ENCODE data around the gene SRBD1. TPM values are rescaled to one million over a fixed set of nuclear protein-coding genes. Genes with fewer than 3 reads are reported as not detected.

The SRBD1 gene
- total RNA-seq, 3 donors from 2014 or later, result 21.1 to 30.2 (median 21.9) TPM

- TF ChIP-seq POLR2A (IDR thresholded peaks at IDR 0.05) (no peak), POLR2AphosphoS5 (IDR thresholded peaks at IDR 0.05) (no peak), CTCF (IDR thresholded peaks at IDR 0.05) (no peak)
- no peaks in the 10 kb centered on the region for H3K36me3 ChIP-seq
- H3K4me1 ChIP-seq, result no peaks in the 10 kb centered on the region
- DNase-seq (ENCODE audit: low spot score in 2 of 2), result no peak
- no peaks in the 10 kb centered on the region for H3K9me3 ChIP-seq
- H3K27me3 ChIP-seq, result no peaks in the 10 kb centered on the region
- H3K27ac ChIP-seq, result no peak overlapping the region
- intact Hi-C loops (cut with DNase I; ENCODE audit: low total_unique reads), result no loop called here
- H3K4me3 ChIP-seq, result no peak overlapping the region
These were observed 158.2 kb downstream of the SRBD1 start for GRCh38 chr2:45452866-45453265.

GRCh38 chr2:45450634-45451033, 160.4 kb downstream of the SRBD1 start:
- intact Hi-C loops (cut with DNase I; ENCODE audit: low total_unique reads), result no loop called here
- no peaks in the 10 kb centered on the region for H3K36me3 ChIP-seq
- H3K4me1 ChIP-seq, result no peaks in the 10 kb centered on the region
- H3K4me3 ChIP-seq, result no peak overlapping the region
- no peak for TF ChIP-seq POLR2A (IDR thresholded peaks at IDR 0.05)
- TF ChIP-seq POLR2AphosphoS5 (IDR thresholded peaks at IDR 0.05), result no peak
- no peak for TF ChIP-seq CTCF (IDR thresholded peaks at IDR 0.05)
- no peak overlapping the region for H3K27ac ChIP-seq
- DNase-seq (ENCODE audit: low spot score in 2 of 2), result no peak
- H3K27me3 ChIP-seq, result no peaks in the 10 kb centered on the region
- H3K9me3 ChIP-seq, result no peaks in the 10 kb centered on the region

GRCh38 chr2:45448217-45448616, 162.8 kb downstream of the SRBD1 start:
- TF ChIP-seq POLR2A (IDR thresholded peaks at IDR 0.05), result no peak
- no peak for TF ChIP-seq POLR2AphosphoS5 (IDR thresholded peaks at IDR 0.05)
- TF ChIP-seq CTCF (IDR thresholded peaks at IDR 0.05), result no peak

GRCh38 chr2:45446016-45446415, 165.1 kb downstream of the SRBD1 start:
- H3K4me1 ChIP-seq, result no peaks in the 10 kb centered on the region
- no peak overlapping the region for H3K27ac ChIP-seq
- no peak for TF ChIP-seq CTCF (IDR thresholded peaks at IDR 0.05)
- no peak for TF ChIP-seq POLR2A (IDR thresholded peaks at IDR 0.05)
- no peak for TF ChIP-seq POLR2AphosphoS5 (IDR thresholded peaks at IDR 0.05)
- no peaks in the 10 kb centered on the region for H3K27me3 ChIP-seq
- no peak for DNase-seq (ENCODE audit: low spot score in 2 of 2)
- H3K36me3 ChIP-seq, result no peaks in the 10 kb centered on the region
- no peak overlapping the region for H3K4me3 ChIP-seq
- intact Hi-C loops (cut with DNase I; ENCODE audit: low total_unique reads), result no loop called here
- H3K9me3 ChIP-seq, result no peaks in the 10 kb centered on the region

More at GRCh38 chr2:45448217-45448616, 162.8 kb downstream of the SRBD1 start:
- DNase-seq (ENCODE audit: low spot score in 2 of 2), result no peak
- Histone ChIP-seq H3K27ac (no peak overlapping the region), H3K36me3 (no peaks in the 10 kb centered on the region), H3K9me3 (no peaks in the 10 kb centered on the region), H3K27me3 (no peaks in the 10 kb centered on the region), H3K4me1 (no peaks in the 10 kb centered on the region), H3K4me3 (no peak overlapping the region)
- intact Hi-C loops (cut with DNase I; ENCODE audit: low total_unique reads), result no loop called here

- Histone ChIP-seq H3K9me3 (no peaks in the 10 kb centered on the region), H3K4me1 (no peaks in the 10 kb centered on the region), H3K36me3 (no peaks in the 10 kb centered on the region), H3K4me3 (no peak overlapping the region), H3K27me3 (no peaks in the 10 kb centered on the region), H3K27ac (no peak overlapping the region)
- intact Hi-C loops (cut with DNase I; ENCODE audit: low total_unique reads), result no loop called here
- no peak for TF ChIP-seq CTCF (IDR thresholded peaks at IDR 0.05)
- no peak for TF ChIP-seq POLR2A (IDR thresholded peaks at IDR 0.05)
- no peak for TF ChIP-seq POLR2AphosphoS5 (IDR thresholded peaks at IDR 0.05)
- DNase-seq (ENCODE audit: low spot score in 2 of 2), result no peak
These were observed 166.0 kb downstream of the SRBD1 start for GRCh38 chr2:45445037-45445436.

Measured in breast epithelium (tissue), 4 donors.